HEK293T (cell line): ENCODE data around the gene RESF1.

Experiments used
- CTCF ChIA-PET: fragments of 350-600 bp; formaldehyde crosslinking; extraction: SDS; loops from one replicate; lab custom pipeline; 2021; ENCODE audit warnings: antibody characterized with exemption, inconsistent platforms; lab: Yijun Ruan, JAX
- POLR2A ChIA-PET: fragments of 350-600 bp; formaldehyde crosslinking; extraction: SDS; loops from one replicate; lab custom pipeline; 2020; ENCODE audit warnings: antibody characterized with exemption, inconsistent platforms; lab: Yijun Ruan, JAX
- DNase-seq: peaks from one replicate; pipeline ENCODE4 v3.0.0; 2012; ENCODE audit warnings: mixed read lengths; ENCODE audit errors: extremely low spot score
- ARNT ChIP-seq: fragments of 450-650 bp; IDR thresholded peaks from 2 replicates; pipeline ENCODE4 v1.6.1; 2017; ENCODE audit warnings: mild to moderate bottlenecking
- BHLHE40 ChIP-seq: fragments of 450-650 bp; IDR thresholded peaks from 2 replicates; pipeline ENCODE4 v1.6.1; 2016; ENCODE audit warnings: mild to moderate bottlenecking, moderate library complexity, borderline replicate concordance
- CTBP1 ChIP-seq: fragments of 450-650 bp; IDR thresholded peaks from 2 replicates; pipeline ENCODE4 v1.6.1; 2016; ENCODE audit warnings: borderline replicate concordance
- ELF4 ChIP-seq: fragments of 450-650 bp; IDR thresholded peaks from 2 replicates; pipeline ENCODE4 v1.6.1; 2017; ENCODE audit warnings: antibody characterized with exemption
- FOXA1 ChIP-seq: fragments of 450-650 bp; IDR thresholded peaks from 2 replicates; pipeline ENCODE4 v1.6.1; 2016; ENCODE audit warnings: mild to moderate bottlenecking
- FOXK2 ChIP-seq: fragments of 450-650 bp; IDR thresholded peaks from 2 replicates; pipeline ENCODE4 v1.6.1; 2016; ENCODE audit warnings: mild to moderate bottlenecking
- FOXM1 ChIP-seq: fragments of 450-650 bp; IDR thresholded peaks from 2 replicates; pipeline ENCODE4 v1.6.1; 2017; ENCODE audit warnings: mild to moderate bottlenecking, borderline replicate concordance
- HDGF ChIP-seq: fragments of 450-650 bp; IDR thresholded peaks from 2 replicates; pipeline ENCODE4 v1.6.1; 2017; ENCODE audit warnings: antibody characterized with exemption, borderline replicate concordance
- L3MBTL2 ChIP-seq: fragments of 450-650 bp; conservative IDR thresholded peaks from 2 replicates; pipeline ENCODE4 v1.6.1; 2016; ENCODE audit warnings: mild to moderate bottlenecking
- LEF1 ChIP-seq: fragments of 450-650 bp; IDR thresholded peaks from 2 replicates; pipeline ENCODE4 v1.6.1; 2017; ENCODE audit warnings: mild to moderate bottlenecking, borderline replicate concordance
- NFRKB ChIP-seq: fragments of 450-650 bp; IDR thresholded peaks from 2 replicates; pipeline ENCODE4 v1.6.1; 2016; ENCODE audit warnings: mild to moderate bottlenecking, moderate library complexity
- SP1 ChIP-seq: fragments of 450-650 bp; IDR thresholded peaks from 2 replicates; pipeline ENCODE4 v1.6.1; 2017
- SUZ12 ChIP-seq: fragments of 450-650 bp; IDR thresholded peaks from 2 replicates; pipeline ENCODE4 v1.6.1; 2016; ENCODE audit warnings: mild to moderate bottlenecking
- TARDBP ChIP-seq: fragments of 450-650 bp; IDR thresholded peaks from 2 replicates; pipeline ENCODE4 v1.6.1; 2016
- ZNF384 ChIP-seq: fragments of 450-650 bp; IDR thresholded peaks from 2 replicates; pipeline ENCODE4 v1.6.1; 2016
- TF ChIP-seq, protein P1 (sequence below): fragments of 450-650 bp; IDR thresholded peaks from 2 replicates; pipeline ENCODE4 v1.6.1; 2016

Gene RESF1

DNA sequence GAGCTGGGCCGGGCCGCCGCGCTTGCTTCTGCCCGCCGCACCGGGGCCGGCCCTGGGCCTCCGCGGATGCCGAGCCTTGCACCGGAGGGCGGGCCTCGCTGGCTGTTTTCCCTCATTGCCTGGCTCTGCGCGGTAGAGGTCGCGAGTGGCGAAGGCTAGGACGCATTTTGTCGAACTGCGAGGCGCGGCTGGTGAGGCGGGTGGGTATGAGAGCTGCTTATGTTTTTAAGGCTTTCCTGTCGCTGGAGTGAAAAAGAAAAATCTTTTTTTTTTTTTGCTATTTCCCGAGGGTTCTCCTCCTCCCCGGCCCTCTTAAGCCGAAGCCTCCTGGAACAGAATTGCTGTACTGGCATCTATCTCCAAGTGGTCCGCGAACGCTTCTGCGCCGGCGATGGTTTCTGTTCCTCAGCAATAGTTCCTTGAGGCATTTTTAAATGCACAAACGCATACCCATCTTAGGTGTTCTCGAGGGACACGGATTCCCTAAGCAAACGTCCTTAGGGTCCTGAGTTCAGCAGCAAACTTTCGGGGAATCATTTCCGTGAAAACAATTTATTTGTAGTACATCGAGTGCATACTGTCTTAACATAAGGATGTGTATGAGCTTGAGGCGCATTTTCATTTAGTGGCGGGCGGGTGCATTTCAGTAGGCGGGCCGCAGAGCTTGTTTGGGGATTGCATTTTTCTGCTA lies 631 bp downstream of the RESF1 start:
- peak; percentile 59 for DNase-seq
- CTCF ChIA-PET, result interaction anchor here (0.7 to 0.8 kb wide), 2 partner anchors 27 to 36 kb away, joined by 3 read pairs; no protein-coding TSS in a partner anchor
- POLR2A ChIA-PET, result interaction anchor here (0.6 to 1.3 kb wide), 3 partner anchors 72 to 231 kb away, joined by 3 to 4 read pairs (median 3); partner anchors contain the start of gene AMN1
- TF ChIP-seq L3MBTL2, result peak; percentile 51
- no peak for TF ChIP-seq TARDBP

- TF ChIP-seq ELF4, result no peak
- no peak for TF ChIP-seq TARDBP
- no peak for TF ChIP-seq FOXA1
- no peak for TF ChIP-seq NFRKB
- TF ChIP-seq ARNT, result no peak
- TF ChIP-seq, protein P1, sequence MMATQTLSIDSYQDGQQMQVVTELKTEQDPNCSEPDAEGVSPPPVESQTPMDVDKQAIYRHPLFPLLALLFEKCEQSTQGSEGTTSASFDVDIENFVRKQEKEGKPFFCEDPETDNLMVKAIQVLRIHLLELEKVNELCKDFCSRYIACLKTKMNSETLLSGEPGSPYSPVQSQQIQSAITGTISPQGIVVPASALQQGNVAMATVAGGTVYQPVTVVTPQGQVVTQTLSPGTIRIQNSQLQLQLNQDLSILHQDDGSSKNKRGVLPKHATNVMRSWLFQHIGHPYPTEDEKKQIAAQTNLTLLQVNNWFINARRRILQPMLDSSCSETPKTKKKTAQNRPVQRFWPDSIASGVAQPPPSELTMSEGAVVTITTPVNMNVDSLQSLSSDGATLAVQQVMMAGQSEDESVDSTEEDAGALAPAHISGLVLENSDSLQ, result no peak
- no peak for TF ChIP-seq CTBP1
- TF ChIP-seq BHLHE40, result no peak
- TF ChIP-seq ZNF384, result no peak
- no peak for TF ChIP-seq SP1
- no peak for TF ChIP-seq FOXM1
- no peak for TF ChIP-seq HDGF
- no peak for TF ChIP-seq L3MBTL2
- TF ChIP-seq SUZ12, result no peak
- no peak for TF ChIP-seq FOXK2
- no peak for TF ChIP-seq LEF1
- DNase-seq, result no peak
- ChIA-PET CTCF (no interaction called here), POLR2A (no interaction called here)
These were observed 1.9 kb downstream of the RESF1 start for GRCh38 chr12:31961137-31961536.

- CTCF ChIA-PET, result no interaction called here
- TF ChIP-seq CTBP1 (no peak), FOXK2 (no peak), HDGF (no peak), FOXA1 (no peak), TARDBP (no peak), ZNF384 (no peak)
- DNase-seq, result no peak
- POLR2A ChIA-PET, result no interaction called here
These were observed 2.9 kb downstream of the RESF1 start for GRCh38 chr12:31962076-31962475.

DNA sequence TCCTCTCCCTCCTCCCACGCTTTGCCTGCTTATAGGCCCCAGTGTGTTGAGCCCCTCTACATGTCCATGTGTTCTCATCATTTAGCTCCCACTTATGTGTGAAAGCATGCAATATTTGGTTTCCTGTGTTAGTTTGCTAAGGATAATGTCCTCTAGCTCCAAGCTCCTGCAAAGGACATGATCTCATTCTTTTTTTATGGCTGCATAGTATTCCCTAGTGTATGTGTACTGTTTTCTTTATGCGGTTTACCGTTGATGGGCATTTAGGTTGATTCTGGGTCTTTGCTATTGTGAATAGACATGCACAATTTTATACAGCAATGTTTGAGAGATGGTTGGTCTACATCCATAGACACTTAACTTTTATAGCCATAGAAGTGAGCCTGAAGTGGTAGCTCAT lies 5.1 kb downstream of the RESF1 start:
- CTCF ChIA-PET, result no interaction called here
- no peak for DNase-seq
- POLR2A ChIA-PET, result no interaction called here
- TF ChIP-seq L3MBTL2 (no peak), SP1 (no peak), FOXK2 (no peak), ZNF384 (no peak), SUZ12 (no peak), ELF4 (no peak), LEF1 (no peak), ARNT (no peak), HDGF (no peak), FOXM1 (no peak), CTBP1 (no peak)
- TF ChIP-seq, protein P1, result no peak

DNA sequence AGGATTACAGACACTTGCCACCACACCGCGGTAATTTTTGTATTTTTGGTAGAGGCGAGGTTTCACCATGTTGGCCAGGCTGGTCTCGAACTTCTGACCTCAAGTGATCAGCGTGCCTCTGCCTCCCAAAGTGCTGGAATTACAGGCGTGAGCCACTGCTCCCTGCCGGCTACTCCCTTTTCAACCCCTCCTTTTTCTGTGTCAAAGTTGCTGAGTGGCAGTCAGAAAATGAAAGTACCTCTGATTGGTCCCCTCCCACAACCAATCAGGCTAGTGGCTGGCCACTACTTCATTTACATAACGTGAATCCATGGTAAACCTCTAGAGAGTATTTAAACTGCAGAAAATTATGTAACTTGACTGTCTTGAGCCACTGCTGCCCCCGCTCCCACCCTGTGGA lies 5.9 kb downstream of the RESF1 start:
- DNase-seq, result no peak
- CTCF ChIA-PET, result no interaction called here
- TF ChIP-seq NFRKB (no peak), TARDBP (no peak), SUZ12 (no peak), ELF4 (no peak), LEF1 (no peak), FOXK2 (no peak), L3MBTL2 (no peak), ZNF384 (no peak), ARNT (no peak), FOXA1 (no peak), FOXM1 (no peak), SP1 (no peak), CTBP1 (no peak), HDGF (no peak), BHLHE40 (no peak)
- TF ChIP-seq, protein P1, result no peak
- POLR2A ChIA-PET, result no interaction called here

DNA sequence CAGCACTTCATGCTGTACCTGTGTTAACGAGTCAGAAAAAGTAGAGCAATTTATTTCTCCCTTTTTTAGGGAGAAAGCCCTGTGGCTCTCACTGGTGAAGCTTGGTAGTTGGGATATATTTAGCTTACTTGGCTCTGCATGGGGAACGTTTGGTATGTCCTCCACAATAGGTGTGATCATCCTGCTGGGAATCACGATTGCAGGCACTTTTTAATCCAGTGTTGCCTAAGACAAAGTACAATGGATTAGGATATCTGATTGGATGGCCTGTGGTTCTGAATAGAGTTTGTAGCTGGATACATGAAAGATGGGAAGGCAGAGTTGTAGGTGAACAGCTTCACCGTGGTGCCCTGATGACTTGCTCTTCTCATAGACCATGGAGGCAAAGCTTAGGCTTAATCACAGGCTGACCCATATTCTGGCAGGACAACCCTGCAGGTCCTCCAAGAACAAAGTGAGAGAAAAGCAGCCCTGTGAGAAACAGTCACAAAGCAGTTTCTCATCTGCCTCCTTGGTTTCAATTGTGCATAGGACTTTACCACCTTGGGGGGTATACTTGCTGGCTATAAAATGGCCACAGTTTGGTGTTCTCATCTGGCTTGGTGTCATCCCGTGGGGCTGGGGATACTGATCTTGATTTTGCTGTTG lies 7.5 kb downstream of the RESF1 start:
- DNase-seq, result no peak
- TF ChIP-seq TARDBP, result no peak
- no peak for TF ChIP-seq FOXM1
- no peak for TF ChIP-seq BHLHE40
- no peak for TF ChIP-seq NFRKB
- no peak for TF ChIP-seq ELF4
- ChIA-PET CTCF (interaction anchor here (0.6 kb wide), 1 partner anchor 86 kb away, joined by 3 read pairs; no protein-coding TSS in a partner anchor), POLR2A (no interaction called here)
